HCT116 (cell line): ENCODE measurements around the gene KAT14. TPM values are rescaled to one million over a fixed set of nuclear protein-coding genes. Genes with fewer than 3 reads are reported as not detected.
A peak's percentile ranks its signal among the peaks of the same experiment; 100 is the strongest.

Experiments used
- ATAC-seq: fragments of 200-7000 bp; cut with Tn5 transposase; 2 replicates; pipeline ENCODE4 v1.9.1; 2020; ENCODE audit warnings: mild to moderate bottlenecking, moderate library complexity
- Bru-seq: library from RNA; stranded (reverse); fragments of 400-500 nt; gene quantifications from one replicate; lab custom pipeline; 2021; lab: Mats Ljungman, UMichigan
- BruChase-seq, 2 experiments: library from RNA; stranded (reverse); fragments of 400-500 nt; gene quantifications; one replicate each; lab custom pipeline; 2021; lab: Mats Ljungman, UMichigan
- BruUV-seq: library from RNA; stranded (reverse); fragments of 400-500 nt; replicated peaks from 2 replicates; lab custom pipeline; 2021; lab: Mats Ljungman, UMichigan
- CTCF ChIA-PET: fragments of 300-600 bp; sonication (Branson Sonifier 250); formaldehyde crosslinking; loops from one replicate; lab custom pipeline; 2021; ENCODE audit warnings: antibody characterized with exemption; lab: Charles Lee
- POLR2A ChIA-PET: fragments of 300-600, 350-600 bp; sonication (Branson Sonifier 250); formaldehyde crosslinking; loops from one replicate; lab custom pipeline; 2021; ENCODE audit warnings: antibody characterized with exemption; lab: Charles Lee
- RAD21 ChIA-PET, 2 experiments: fragments of 300-600 bp; sonication (Branson Sonifier 250); formaldehyde crosslinking; loops; one replicate each; lab custom pipeline; 2023; ENCODE audit warnings: low total read pairs in 2 of 2; ENCODE audit not compliant: uncharacterized antibody in 2 of 2, unreplicated experiment in 2 of 2, low non-redundant PET in 1 of 2; lab: Charles Lee
- DNase-seq: peaks from one replicate; pipeline ENCODE4 v3.0.0-alpha.2; 2010; ENCODE audit warnings: low read depth, low spot score
- H2AFZ ChIP-seq: fragments of 200-600 bp; shearing (Covaris generic), sonication (generic); 2 replicates; pipeline ENCODE4 v1.6.1; 2017; ENCODE audit warnings: low read depth, mixed run types, mixed read lengths, antibody characterized with exemption, low read length; ENCODE audit not compliant: poor library complexity, severe bottlenecking
- H3K27ac ChIP-seq: 2 replicates; pipeline ENCODE4 v1.5.1; 2012; ENCODE audit warnings: low read depth, low read length
- H3K27me3 ChIP-seq: fragments of 200-600 bp; sonication (generic); 2 replicates; pipeline ENCODE4 v1.6.1; 2016; ENCODE audit warnings: mixed run types, low read length, mixed read lengths; ENCODE audit not compliant: insufficient read depth
- H3K36me3 ChIP-seq, 2 experiments: fragments of 200-500 bp in 1 of 2; fragments of 200-600 bp in 1 of 2; sonication (Bioruptor generic) in 1 of 2; sonication (generic) in 1 of 2; 2 replicates each; pipeline versions ENCODE4 v1.5.1 to v1.6.1; 2014 to 2016; ENCODE audit warnings: low read length in 2 of 2, inconsistent platforms in 1 of 2, mixed read lengths in 1 of 2, mixed run types in 1 of 2; ENCODE audit not compliant: insufficient read depth in 2 of 2, control insufficient read depth in 1 of 2
- H3K4me1 ChIP-seq, 2 experiments: fragments of 200-600 bp in 1 of 2; sonication (generic) in 1 of 2; 2 replicates each; pipeline versions ENCODE4 v1.5.1 to v1.6.1; 2012 to 2017; ENCODE audit warnings: low read length in 2 of 2, inconsistent platforms in 1 of 2, mild to moderate bottlenecking in 1 of 2, mixed read lengths in 1 of 2, mixed run types in 1 of 2, moderate library complexity in 1 of 2; ENCODE audit not compliant: insufficient read depth in 2 of 2, control insufficient read depth in 1 of 2
- H3K4me2 ChIP-seq: fragments of 200-600 bp; sonication (generic); 2 replicates; pipeline ENCODE4 v1.6.1; 2017; ENCODE audit warnings: mixed run types, low read length, mixed read lengths
- H3K4me3 ChIP-seq, 2 experiments: fragments of 200-600 bp in 1 of 2; sonication (generic) in 1 of 2; replicated peaks in 1 of 2; 2 replicates each; pipeline ENCODE4 v1.5.1; 2011 to 2016; ENCODE audit warnings: low read length in 2 of 2, control low read depth in 1 of 2, low read depth in 1 of 2, mild to moderate bottlenecking in 1 of 2, mixed read lengths in 1 of 2, mixed run types in 1 of 2
- H3K79me2 ChIP-seq: fragments of 200-600 bp; sonication (generic); 2 replicates; pipeline ENCODE4 v1.6.1; 2017; ENCODE audit warnings: mild to moderate bottlenecking, mixed run types, low read length, moderate library complexity, mixed read lengths; ENCODE audit not compliant: insufficient read depth
- H3K9ac ChIP-seq: fragments of 200-600 bp; sonication (generic); 2 replicates; pipeline ENCODE4 v1.6.1; 2016; ENCODE audit warnings: low read length, mixed read lengths
- H3K9me2 ChIP-seq: fragments of 200-600 bp; sonication (generic), shearing (Covaris generic); 2 replicates; pipeline ENCODE4 v1.6.1; 2017; ENCODE audit warnings: mixed run types, mild to moderate bottlenecking, moderate library complexity; ENCODE audit not compliant: insufficient read depth
- H3K9me3 ChIP-seq, 2 experiments: fragments of 200-500 bp in 1 of 2; fragments of 200-600 bp in 1 of 2; sonication (Bioruptor generic) in 1 of 2; sonication (generic) in 1 of 2; 2 replicates each; pipeline ENCODE4 v1.6.1; 2014 to 2017; ENCODE audit warnings: low read length in 2 of 2, mixed read lengths in 2 of 2, inconsistent platforms in 1 of 2, low read depth in 1 of 2, mild to moderate bottlenecking in 1 of 2, mixed run types in 1 of 2, moderate library complexity in 1 of 2; ENCODE audit not compliant: control insufficient read depth in 1 of 2, insufficient read depth in 1 of 2
- H4K20me1 ChIP-seq: fragments of 200-600 bp; sonication (generic), shearing (Covaris generic); 2 replicates; pipeline ENCODE4 v1.6.1; 2017; ENCODE audit warnings: mixed run types, mild to moderate bottlenecking, moderate library complexity; ENCODE audit not compliant: insufficient read depth
- ATF3 ChIP-seq: IDR thresholded peaks from 2 replicates; pipeline ENCODE4 v1.6.1; 2012
- CBX3 ChIP-seq: IDR thresholded peaks from 2 replicates; pipeline ENCODE4 v1.6.1; 2012; ENCODE audit warnings: low read depth
- CEBPB ChIP-seq: IDR thresholded peaks from 2 replicates; pipeline ENCODE4 v1.6.1; 2012; ENCODE audit warnings: low read depth
- EGR1 ChIP-seq: IDR thresholded peaks from 2 replicates; pipeline ENCODE4 v1.6.1; 2012; ENCODE audit warnings: low read depth
- EZH2 ChIP-seq: fragments of 200-600 bp; sonication (generic); IDR thresholded peaks from 2 replicates; pipeline ENCODE4 v1.6.1; 2017; ENCODE audit warnings: antibody characterized with exemption, mixed run types
- EZH2phosphoT487 ChIP-seq: fragments of 200-600 bp; IDR thresholded peaks from 2 replicates; pipeline ENCODE4 v1.6.1; 2018; ENCODE audit warnings: antibody characterized with exemption, borderline replicate concordance
- FOSL1 ChIP-seq: IDR thresholded peaks from 2 replicates; pipeline ENCODE4 v1.6.1; 2012; ENCODE audit warnings: low read depth
- JUND ChIP-seq: IDR thresholded peaks from 2 replicates; pipeline ENCODE4 v1.6.1; 2012
- MAX ChIP-seq: IDR thresholded peaks from 2 replicates; pipeline ENCODE4 v1.6.1; 2012
- POLR2A ChIP-seq: IDR thresholded peaks from 2 replicates; pipeline ENCODE4 v1.7.0; 2011; ENCODE audit warnings: borderline replicate concordance; ENCODE audit not compliant: insufficient read depth, insufficient read length; ENCODE audit errors: extremely low read depth
- POLR2AphosphoS5 ChIP-seq: IDR thresholded peaks from 2 replicates; pipeline ENCODE4 v1.6.1; 2011; ENCODE audit warnings: mild to moderate bottlenecking, low read depth, low read length, moderate library complexity
- RAD21 ChIP-seq: IDR thresholded peaks from 2 replicates; pipeline ENCODE4 v1.6.1; 2012; ENCODE audit warnings: low read depth, mild to moderate bottlenecking
- REST ChIP-seq: IDR thresholded peaks from 2 replicates; pipeline ENCODE4 v1.6.1; 2012; ENCODE audit warnings: low read depth
- SIN3A ChIP-seq: IDR thresholded peaks from 2 replicates; pipeline ENCODE4 v1.6.1; 2012; ENCODE audit warnings: low read depth
- SP1 ChIP-seq: IDR thresholded peaks from 2 replicates; pipeline ENCODE4 v1.6.1; 2012; ENCODE audit warnings: low read depth
- SRF ChIP-seq: IDR thresholded peaks from 2 replicates; pipeline ENCODE4 v1.6.1; 2012; ENCODE audit warnings: low read depth
- TCF7L2 ChIP-seq: IDR thresholded peaks from 2 replicates; pipeline ENCODE4 v1.7.0; 2011; ENCODE audit warnings: borderline replicate concordance, inconsistent platforms; ENCODE audit not compliant: insufficient read depth, insufficient read length; ENCODE audit errors: extremely low read depth
- YY1 ChIP-seq: IDR thresholded peaks from 2 replicates; pipeline ENCODE4 v1.6.1; 2011; ENCODE audit warnings: low read length, low read depth, moderate library complexity, mild to moderate bottlenecking; ENCODE audit not compliant: insufficient replicate concordance; ENCODE audit errors: extremely low read depth
- ZBTB33 ChIP-seq: IDR thresholded peaks from 2 replicates; pipeline ENCODE4 v1.6.1; 2011; ENCODE audit warnings: mild to moderate bottlenecking, low read length, moderate library complexity; ENCODE audit not compliant: insufficient replicate concordance; ENCODE audit errors: extremely low read depth
- ZFX ChIP-seq: fragments of 450-650 bp; IDR thresholded peaks from 2 replicates; pipeline ENCODE4 v1.6.1; 2017
- ZNF274 ChIP-seq: fragments of 200-500 bp; sonication (Bioruptor generic); IDR thresholded peaks from 2 replicates; pipeline ENCODE4 v1.6.1; 2014; ENCODE audit warnings: mild to moderate bottlenecking, low read depth, low read length, inconsistent platforms
- intact Hi-C: fragments of 100-400 bp; cut with micrococcal nuclease; formaldehyde crosslinking; loops from 2 replicates; pipeline ENCODE4 v1.10.0; 2022
- long read RNA-seq: library from polyadenylated mRNA; unstranded; transcript quantifications from one replicate; pipeline ENCODE4 v2.0.0, GENCODE V29; 2021; ENCODE audit not compliant: unreplicated experiment
- polyA plus RNA-seq: library from polyadenylated mRNA; unstranded; fragments of >200 nt; gene quantifications from 2 replicates; pipeline ENCODE4 v1.2.1, GENCODE V29; 2012; ENCODE audit warnings: missing spikeins
- total RNA-seq: library from RNA; stranded (reverse); gene quantifications from one replicate; pipeline ENCODE4 v1.2.1, GENCODE V29; 2021; ENCODE audit not compliant: unreplicated experiment

KAT14 gene
- total RNA-seq (11.4 TPM), Bru-seq, nascent RNA (percentile 62 among the genes with signal in this experiment), BruChase-seq, experiment 1, labeled RNA remaining after a 6-hour chase (percentile 56 among the genes with signal in this experiment), BruChase-seq, experiment 2, labeled RNA remaining after a 2-hour chase (percentile 59 among the genes with signal in this experiment)
- 4.9 and 7.2 TPM in 2 replicates for polyA plus RNA-seq
- long read RNA-seq, partial matches to known transcripts = 1 of 29 reads
- long read RNA-seq, other reads (novel, unspliced or antisense) = 25 of 29 reads

- Histone ChIP-seq H3K27me3 (no peaks in the 10 kb centered on the region), H3K27ac (peak within 1 kb of the TSS; percentile 93), H3K4me2 (peak within 1 kb of the TSS; percentile 85), H3K4me3 (peak within 1 kb of the TSS; percentile 78 to 91), H2AFZ (peak within 1 kb of the TSS; percentile 72), H3K9me3 (no peaks in the 10 kb centered on the region), H3K9me2 (no peaks in the 10 kb centered on the region), H4K20me1 (no peaks in the 10 kb centered on the region), H3K4me1 (peaks cover 7 to 12% of the 10 kb centered on the region in 2 experiments), H3K36me3 (peaks cover under 1 to 6% of the 10 kb centered on the region in 2 experiments; a peak in 1 of 4 replicates), H3K79me2 (peaks cover 32% of the 10 kb centered on the region), H3K9ac (peak within 1 kb of the TSS; percentile 94)
- ChIA-PET RAD21 (no interaction called here), CTCF (no interaction called here), POLR2A (no interaction called here)
- BruUV-seq = no TSS peak
- ATAC-seq (peak; percentile 90), DNase-seq (peak; percentile 79)
- intact Hi-C loops = loop anchor here (5.0 kb wide), 1 partner anchor 140 kb away; no protein-coding TSS in a partner anchor
- peak; percentile 94 for TF ChIP-seq MAX
- no peak for TF ChIP-seq ZNF274
- TF ChIP-seq REST = no peak
- TF ChIP-seq ZFX = peak; percentile 97
- peak; percentile 87 for TF ChIP-seq POLR2AphosphoS5
- TF ChIP-seq TCF7L2 = peak; percentile 75
- no peak for TF ChIP-seq EZH2
- peak; percentile 79 for TF ChIP-seq YY1
- peak; percentile 20 for TF ChIP-seq POLR2A
- peak; percentile 34 for TF ChIP-seq ZBTB33
- TF ChIP-seq CEBPB = no peak
- no peak for TF ChIP-seq ATF3
- peak; percentile 97 for TF ChIP-seq SRF
- no peak for TF ChIP-seq SIN3A
- TF ChIP-seq JUND = no peak
- no peak for TF ChIP-seq FOSL1
- peak; percentile 76 for TF ChIP-seq CBX3
- TF ChIP-seq SP1 = peak; percentile 49; the same call in 1 of the 2 replicates
- TF ChIP-seq EZH2phosphoT487 = no peak
- 0 out of 2 replicates have a peak, but pooled peaks have one; percentile 12 for TF ChIP-seq RAD21
- TF ChIP-seq EGR1 = no peak
Observed at GRCh38 chr20:18137412-18138265, at the start of gene KAT14, which contains the start of gene PET117. TSS of gene KAT14 (plus strand) at chr20:18137863. CDS start at chr20:18142661, 4,798 bp downstream. TSS of gene PET117 (plus strand) at chr20:18137863. CDS start at chr20:18137956, 93 bp downstream.
